Mucosa of rectum (tissue), 2 donors: ENCODE measurements around the gene CHP2.
A peak's percentile ranks its signal among the peaks of the same experiment; 100 is the strongest.

Source experiments
- H3K27ac ChIP-seq, 2 donors: one replicate each; pipeline ENCODE4 v1.7.0; 2013; ENCODE audit warnings: inconsistent platforms in 2 of 2, low read depth in 2 of 2, low read length in 2 of 2
- H3K27me3 ChIP-seq, 2 donors: one replicate each; pipeline ENCODE4 v1.7.0; 2013; ENCODE audit warnings: low read length in 2 of 2; ENCODE audit not compliant: control insufficient read depth in 2 of 2, insufficient read depth in 2 of 2
- H3K36me3 ChIP-seq, 2 donors: one replicate each; pipeline ENCODE4 v1.7.0; 2013; ENCODE audit warnings: low read length in 2 of 2; ENCODE audit not compliant: control insufficient read depth in 2 of 2, insufficient read depth in 2 of 2
- H3K4me1 ChIP-seq, 2 donors: one replicate each; pipeline ENCODE4 v1.7.0; 2013; ENCODE audit warnings: low read length in 2 of 2, mild to moderate bottlenecking in 1 of 2; ENCODE audit not compliant: control insufficient read depth in 2 of 2, insufficient read depth in 2 of 2
- H3K4me3 ChIP-seq, 2 donors: one replicate each; pipeline ENCODE4 v1.7.0; 2013; ENCODE audit warnings: low read length in 2 of 2
- H3K9ac ChIP-seq, 2 donors: one replicate each; pipeline ENCODE4 v1.7.0; 2013; ENCODE audit warnings: low read length in 2 of 2, low read depth in 1 of 2, mild to moderate bottlenecking in 1 of 2
- H3K9me3 ChIP-seq, 2 donors: one replicate each; pipeline ENCODE4 v1.7.0; 2013; ENCODE audit warnings: low read length in 2 of 2; ENCODE audit not compliant: control insufficient read depth in 2 of 2
- donor health status: healthy.
- donor health status: Normal muscosa, but diverticular disease.

Gene CHP2

GRCh38 chr16:23796941-23797340, 42.1 kb downstream of the CHP2 start:
- Histone ChIP-seq H3K27me3 (no peaks in the 10 kb centered on the region), H3K36me3 (no peaks in the 10 kb centered on the region), H3K4me3 (no peak overlapping the region), H3K9me3 (no peaks in the 10 kb centered on the region), H3K4me1 (peaks cover 3 to 7% of the 10 kb centered on the region in 2 donors), H3K27ac (no peak overlapping the region), H3K9ac (no peak overlapping the region)

- Histone ChIP-seq H3K9ac (peak overlapping the region in 1 of 2 donors; percentile 48), H3K4me3 (no peak overlapping the region), H3K27ac (peak overlapping the region; percentile 42 to 72), H3K27me3 (no peaks in the 10 kb centered on the region), H3K9me3 (no peaks in the 10 kb centered on the region), H3K36me3 (no peaks in the 10 kb centered on the region), H3K4me1 (peaks cover 0 to 5% of the 10 kb centered on the region in 2 donors)
Measured at GRCh38 chr16:23801378-23801777, 46.6 kb downstream of the CHP2 start.

GRCh38 chr16:23802776-23803175, 48.0 kb downstream of the CHP2 start:
- Histone ChIP-seq H3K9ac (no peak overlapping the region), H3K9me3 (no peaks in the 10 kb centered on the region), H3K4me3 (no peak overlapping the region), H3K36me3 (no peaks in the 10 kb centered on the region), H3K27ac (no peak overlapping the region), H3K4me1 (peaks cover 0 to 5% of the 10 kb centered on the region in 2 donors), H3K27me3 (no peaks in the 10 kb centered on the region)

GRCh38 chr16:23803591-23804123, 48.8 kb downstream of the CHP2 start:
- Histone ChIP-seq H3K9ac (peak overlapping the region in 1 of 2 donors; percentile 42), H3K4me3 (peak overlapping the region in 1 of 2 donors; percentile 59)

GRCh38 chr16:23807028-23807427, 52.2 kb downstream of the CHP2 start:
- Histone ChIP-seq H3K9me3 (no peaks in the 10 kb centered on the region), H3K27ac (no peak overlapping the region), H3K27me3 (no peaks in the 10 kb centered on the region), H3K36me3 (no peaks in the 10 kb centered on the region), H3K4me3 (no peak overlapping the region), H3K9ac (no peak overlapping the region), H3K4me1 (no peaks in the 10 kb centered on the region)

More at GRCh38 chr16:23803591-23804123, 48.8 kb downstream of the CHP2 start:
- no peaks in the 10 kb centered on the region for H3K36me3 ChIP-seq
- no peaks in the 10 kb centered on the region for H3K27me3 ChIP-seq
- H3K4me1 ChIP-seq = peaks cover 0 to 5% of the 10 kb centered on the region in 2 donors
- H3K9me3 ChIP-seq = no peaks in the 10 kb centered on the region
- no peak overlapping the region for H3K27ac ChIP-seq
